ENCODE data around the gene ZNF664. TPM values are rescaled to one million over a fixed set of nuclear protein-coding genes. Genes with fewer than 3 reads are reported as not detected.

ZNF664 gene
- total RNA-seq, 1 experiment from 2014 or later: 102 TPM

DNA sequence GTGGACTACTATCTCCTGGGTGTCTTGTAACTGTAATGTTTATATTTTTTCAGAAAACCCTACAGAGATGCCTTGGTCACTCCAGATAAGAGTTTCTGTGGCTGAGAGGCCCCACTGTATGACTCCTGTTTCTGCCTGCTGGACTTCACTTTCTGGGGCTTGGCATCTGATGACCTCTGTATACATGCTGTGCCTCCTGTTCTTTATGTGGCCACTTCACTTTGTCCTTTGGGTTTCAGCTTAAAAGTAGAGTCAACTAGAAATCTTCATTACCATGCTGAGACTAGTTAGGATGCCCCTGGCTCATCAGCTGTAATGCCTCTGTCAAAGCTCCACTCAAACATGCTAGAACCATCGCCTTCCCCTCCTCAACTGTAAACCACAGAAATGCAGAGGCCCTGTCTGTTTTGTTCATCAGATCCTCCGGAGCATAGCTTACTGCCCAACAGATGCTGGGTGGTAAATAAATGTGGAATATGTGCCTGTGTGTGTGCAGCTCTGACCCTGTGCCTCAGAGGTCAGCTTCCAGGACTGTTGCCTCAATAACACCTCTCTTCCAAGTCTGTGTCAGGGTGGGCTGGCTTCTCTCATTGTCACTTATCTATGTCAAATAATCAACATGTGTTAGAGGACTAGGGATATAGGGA is 25.5 kb downstream of the ZNF664 start:
- Histone ChIP-seq H3K27me3 (no peaks in the 10 kb centered on the region), H3K4me1 (peaks cover 14% of the 10 kb centered on the region; the same call in 1 of the 2 replicates), H3K4me3 (no peak overlapping the region), H3K9me3 (replicated peaks) (no peaks in the 10 kb centered on the region), H3K36me3 (peaks cover 32% of the 10 kb centered on the region), H3K27ac (no peak overlapping the region)
- peak in 1 of 2 experiments; percentile 22 for DNase-seq

DNA sequence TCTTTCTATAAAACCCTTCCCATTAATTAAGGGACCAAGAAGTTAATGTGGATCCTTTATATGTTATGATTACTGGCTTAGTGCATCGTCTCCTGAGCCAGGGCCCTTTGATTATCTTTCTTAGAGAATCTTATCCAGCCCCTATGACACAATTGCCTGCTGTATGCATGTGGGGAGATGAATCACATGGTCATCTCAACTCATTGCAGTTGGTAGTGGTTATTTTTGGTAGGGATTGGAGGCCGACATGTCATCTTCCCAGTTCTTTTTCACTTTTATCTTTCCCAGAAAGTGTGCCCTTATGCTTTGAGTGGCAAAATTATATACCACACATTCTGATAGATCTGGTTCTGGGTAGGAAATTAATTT is 26.0 kb downstream of the ZNF664 start:
- Histone ChIP-seq H3K4me1 (peaks cover 19% of the 10 kb centered on the region; the same call in 1 of the 2 replicates), H3K36me3 (peaks cover 31% of the 10 kb centered on the region), H3K27me3 (no peaks in the 10 kb centered on the region), H3K4me3 (no peak overlapping the region), H3K27ac (no peak overlapping the region), H3K9me3 (replicated peaks) (no peaks in the 10 kb centered on the region)
- DNase-seq: no peak

DNA sequence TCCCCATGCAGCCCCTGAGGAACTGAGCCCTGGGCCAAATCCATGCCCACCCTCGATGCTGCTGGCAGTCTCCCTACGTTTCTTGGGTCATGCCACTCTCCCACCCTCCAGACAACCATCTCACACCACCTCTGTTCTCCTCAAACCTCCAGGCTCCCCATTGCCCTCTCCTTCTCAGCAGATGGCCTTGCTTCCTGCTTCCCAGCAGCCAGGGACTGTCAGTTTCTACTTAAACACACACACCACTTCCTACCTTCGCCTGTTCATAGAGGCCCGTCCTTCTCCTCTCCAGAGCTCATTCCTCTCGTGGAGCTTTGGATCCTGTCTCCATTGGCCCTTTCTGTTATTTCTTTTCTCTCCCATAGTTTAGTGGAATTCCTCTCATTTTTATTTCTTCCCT is 27.1 kb downstream of the ZNF664 start:
- Histone ChIP-seq H3K4me3 (no peak overlapping the region), H3K36me3 (peaks cover 23% of the 10 kb centered on the region), H3K4me1 (peaks cover 27% of the 10 kb centered on the region; the same call in 1 of the 2 replicates), H3K27ac (no peak overlapping the region), H3K9me3 (replicated peaks) (no peaks in the 10 kb centered on the region), H3K27me3 (no peaks in the 10 kb centered on the region)
- DNase-seq: no peak

DNA sequence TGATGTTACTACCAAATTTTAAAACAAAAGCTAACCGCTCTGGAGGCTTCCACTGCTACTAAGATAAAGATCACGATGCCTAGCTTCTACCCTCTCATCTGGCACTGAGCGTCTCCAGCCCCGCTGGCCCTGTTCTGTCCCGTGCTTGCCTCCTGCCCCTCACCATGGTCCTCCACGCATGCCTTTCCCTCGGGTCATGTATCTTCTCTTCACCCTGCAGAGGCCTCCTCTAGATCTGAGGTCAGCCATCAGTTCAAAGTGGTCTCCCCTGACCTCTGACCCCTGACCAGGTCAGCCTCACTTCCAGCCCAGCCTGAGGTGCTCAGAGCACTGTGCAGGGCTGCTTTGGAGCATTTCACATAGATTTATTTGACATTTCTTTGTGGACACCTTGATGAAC is 28.3 kb downstream of the ZNF664 start:
- Histone ChIP-seq H3K36me3 (peaks cover 23% of the 10 kb centered on the region), H3K9me3 (replicated peaks) (no peaks in the 10 kb centered on the region), H3K4me1 (peaks cover 37% of the 10 kb centered on the region), H3K4me3 (no peak overlapping the region), H3K27me3 (no peaks in the 10 kb centered on the region), H3K27ac (no peak overlapping the region)
- no peak for DNase-seq

DNA sequence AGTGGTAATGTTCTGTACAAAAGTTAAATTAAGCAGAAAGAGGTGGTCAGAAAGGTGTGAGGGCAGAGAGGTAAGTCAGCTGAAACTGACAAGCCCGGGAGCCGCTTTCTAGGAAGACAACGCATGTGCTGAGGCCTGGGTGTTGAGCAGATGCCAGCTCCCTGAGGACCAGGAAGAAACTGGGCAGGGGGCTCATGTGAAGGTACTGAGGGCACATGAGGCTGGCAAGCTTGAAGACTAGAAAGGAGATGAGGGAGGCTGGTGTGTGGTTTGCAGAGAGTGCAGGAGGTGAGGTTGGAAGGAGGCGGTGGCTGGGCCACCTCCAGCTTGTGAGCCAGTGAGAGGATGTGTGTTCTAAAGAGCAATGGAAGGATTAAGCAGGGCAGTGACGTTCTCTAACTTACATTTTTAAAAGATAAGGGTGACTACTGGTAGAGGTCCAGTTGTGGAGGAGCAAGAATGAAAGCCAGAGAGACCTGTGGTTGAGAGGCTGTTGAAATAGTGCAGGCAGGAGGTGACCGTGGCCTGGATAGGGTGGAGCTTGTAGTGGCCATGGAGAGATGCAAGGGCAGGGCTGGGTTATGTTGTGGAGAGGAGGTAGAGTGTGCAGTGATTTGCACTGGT is 29.1 kb downstream of the ZNF664 start:
- Histone ChIP-seq H3K4me1 (peaks cover 41% of the 10 kb centered on the region), H3K4me3 (no peak overlapping the region), H3K9me3 (replicated peaks) (no peaks in the 10 kb centered on the region), H3K36me3 (peaks cover 22% of the 10 kb centered on the region), H3K27me3 (no peaks in the 10 kb centered on the region), H3K27ac (no peak overlapping the region)
- DNase-seq: no peak

DNA sequence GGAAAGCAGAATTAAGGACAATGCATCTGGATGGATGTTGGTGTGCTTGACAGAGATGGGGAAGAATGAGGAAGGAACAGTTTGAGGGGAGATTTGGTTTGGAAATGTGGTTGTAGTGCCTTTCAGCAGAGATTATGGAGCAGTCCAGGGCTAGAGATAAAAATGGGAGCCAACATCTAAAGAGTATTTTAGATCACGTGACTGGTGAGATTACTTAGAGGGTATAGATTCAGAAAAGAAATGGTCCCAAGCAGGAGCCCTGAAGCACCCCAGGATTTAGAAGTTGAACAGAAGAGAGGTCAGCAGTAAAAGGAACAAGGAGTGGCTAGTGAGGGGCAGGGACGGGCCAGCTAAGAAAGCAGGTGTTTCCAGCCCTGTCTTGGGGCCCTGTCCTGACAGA is 29.6 kb downstream of the ZNF664 start:
- Histone ChIP-seq H3K4me3 (no peak overlapping the region), H3K27ac (no peak overlapping the region), H3K27me3 (no peaks in the 10 kb centered on the region), H3K36me3 (peaks cover 17% of the 10 kb centered on the region), H3K4me1 (peaks cover 40% of the 10 kb centered on the region), H3K9me3 (replicated peaks) (no peaks in the 10 kb centered on the region)
- DNase-seq: no peak

DNA sequence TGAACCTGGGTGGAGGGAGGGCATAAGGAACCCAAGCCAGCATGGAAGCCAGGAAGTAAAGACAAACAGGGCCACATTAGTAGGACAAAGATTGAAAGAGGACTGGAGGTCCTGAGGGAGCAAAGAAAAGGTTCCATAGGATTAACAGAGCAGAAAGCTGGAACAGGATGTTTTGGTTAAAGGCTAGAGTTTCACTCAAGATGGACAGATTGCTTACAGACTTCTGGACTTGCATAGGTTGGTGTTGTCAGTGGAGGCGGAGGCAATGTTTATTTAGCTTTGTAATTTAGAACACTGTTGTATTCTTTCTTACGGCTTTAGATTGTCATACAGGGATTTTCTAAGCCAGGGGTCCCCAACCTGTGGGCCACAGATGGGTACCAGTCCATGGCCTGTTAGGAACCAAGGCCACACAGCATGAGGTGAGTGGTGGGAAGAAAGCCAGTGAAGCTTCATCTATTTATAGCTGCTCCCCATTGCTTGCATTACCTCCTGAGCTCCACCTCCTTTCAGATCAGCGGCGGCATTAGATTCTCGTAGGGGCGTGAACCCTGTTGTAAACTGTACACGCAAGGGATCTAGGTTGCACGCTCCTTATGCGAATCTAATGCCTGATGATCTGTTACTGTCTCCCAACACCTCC is 31.3 kb downstream of the ZNF664 start:
- Histone ChIP-seq H3K4me3 (no peak overlapping the region), H3K36me3 (peaks cover 17% of the 10 kb centered on the region), H3K27ac (peak overlapping the region; percentile 63), H3K4me1 (peaks cover 52% of the 10 kb centered on the region), H3K27me3 (no peaks in the 10 kb centered on the region), H3K9me3 (replicated peaks) (no peaks in the 10 kb centered on the region)
- peak; percentile 82 to 87 for DNase-seq

DNA sequence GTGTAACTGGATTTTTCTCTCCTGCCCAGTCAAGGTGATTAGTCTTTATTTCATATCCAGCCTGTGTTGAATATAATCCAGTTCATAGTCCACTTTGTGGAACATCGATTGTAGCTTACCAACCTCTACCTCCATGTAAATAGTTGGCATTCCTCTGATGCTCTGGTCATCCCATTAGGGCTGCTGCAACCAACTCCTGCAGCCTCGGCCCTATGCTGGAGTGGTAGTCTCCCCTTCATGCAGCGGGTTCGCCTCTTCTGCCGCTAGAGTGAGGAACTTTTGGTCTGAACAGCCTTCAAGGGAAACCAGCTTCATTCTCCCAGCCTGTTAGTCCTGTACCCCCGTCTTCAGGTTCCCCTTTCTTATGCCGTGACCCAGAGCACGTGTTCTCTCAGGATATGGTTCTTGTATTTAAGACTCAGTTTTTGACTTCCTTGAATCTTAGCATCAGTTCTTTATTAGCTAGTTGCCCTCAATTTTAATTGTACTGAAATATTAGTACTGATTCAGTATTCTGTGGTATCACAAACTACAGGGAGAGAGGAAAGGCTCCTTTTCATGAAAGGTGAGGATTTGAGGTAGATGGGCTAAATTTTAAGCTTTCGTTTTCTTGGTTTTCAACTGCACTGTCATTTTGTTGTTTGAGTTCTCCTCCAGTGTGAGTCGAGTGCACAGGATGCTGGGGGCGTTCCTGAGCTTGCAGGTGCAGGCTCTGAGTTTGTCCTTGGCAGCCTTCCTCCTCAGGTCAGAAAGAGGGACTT is 33.2 kb downstream of the ZNF664 start:
- no peak for DNase-seq
- Histone ChIP-seq H3K4me3 (no peak overlapping the region), H3K36me3 (peaks cover 17% of the 10 kb centered on the region), H3K27ac (peak overlapping the region; percentile 91), H3K27me3 (no peaks in the 10 kb centered on the region), H3K4me1 (peaks cover 52% of the 10 kb centered on the region), H3K9me3 (replicated peaks) (no peaks in the 10 kb centered on the region)

DNA sequence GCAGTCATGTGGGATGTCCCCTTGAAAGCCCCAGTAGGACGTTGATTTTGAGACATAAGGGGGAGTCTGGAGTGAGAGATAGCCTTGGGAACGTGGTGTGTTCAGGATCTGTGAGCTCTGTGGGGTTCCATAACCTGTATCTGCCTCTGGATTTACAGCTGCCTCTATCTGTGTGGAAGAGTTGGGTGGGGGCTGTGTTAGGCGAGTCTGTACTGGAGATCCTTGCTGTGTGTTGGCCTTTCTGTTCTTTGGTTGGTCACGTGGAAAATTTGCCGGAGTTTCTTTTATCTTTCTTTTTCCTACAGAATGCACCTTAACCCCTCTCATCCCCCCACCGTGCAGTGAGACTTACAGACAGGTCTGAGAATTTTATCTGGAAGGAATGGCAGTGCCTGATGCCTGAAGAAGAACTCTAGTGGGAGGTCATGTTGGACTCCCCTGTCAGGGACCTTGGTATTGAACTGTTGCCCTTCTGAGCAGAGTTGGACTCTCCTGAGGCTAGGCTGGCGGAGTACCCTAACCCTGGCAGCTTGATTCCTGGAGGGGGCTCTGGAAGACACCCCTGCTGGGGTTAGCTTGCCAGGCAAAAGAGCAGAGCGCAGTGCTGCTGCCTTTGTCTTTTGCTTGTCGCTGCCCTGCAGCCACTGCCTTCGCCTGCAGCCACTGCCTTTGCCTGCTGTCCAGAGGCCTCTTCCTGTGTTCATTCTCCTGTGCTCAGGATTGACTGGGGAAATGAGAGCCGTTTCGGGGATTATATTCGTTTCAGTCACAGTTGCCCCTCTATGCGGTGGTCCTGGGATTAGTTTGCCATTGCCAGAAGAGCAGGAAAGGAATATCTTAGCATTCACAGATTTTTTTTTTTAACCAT is 34.1 kb downstream of the ZNF664 start:
- H3K4me1 ChIP-seq: peaks cover 52% of the 10 kb centered on the region
- H3K27me3 ChIP-seq: no peaks in the 10 kb centered on the region
- H3K36me3 ChIP-seq: peaks cover 17% of the 10 kb centered on the region
- H3K27ac ChIP-seq: peak overlapping the region; percentile 91
- H3K4me3 ChIP-seq: peak overlapping the region; percentile 21
- DNase-seq: peak; percentile 85 to 93
- H3K9me3 ChIP-seq (replicated peaks): no peaks in the 10 kb centered on the region

DNA sequence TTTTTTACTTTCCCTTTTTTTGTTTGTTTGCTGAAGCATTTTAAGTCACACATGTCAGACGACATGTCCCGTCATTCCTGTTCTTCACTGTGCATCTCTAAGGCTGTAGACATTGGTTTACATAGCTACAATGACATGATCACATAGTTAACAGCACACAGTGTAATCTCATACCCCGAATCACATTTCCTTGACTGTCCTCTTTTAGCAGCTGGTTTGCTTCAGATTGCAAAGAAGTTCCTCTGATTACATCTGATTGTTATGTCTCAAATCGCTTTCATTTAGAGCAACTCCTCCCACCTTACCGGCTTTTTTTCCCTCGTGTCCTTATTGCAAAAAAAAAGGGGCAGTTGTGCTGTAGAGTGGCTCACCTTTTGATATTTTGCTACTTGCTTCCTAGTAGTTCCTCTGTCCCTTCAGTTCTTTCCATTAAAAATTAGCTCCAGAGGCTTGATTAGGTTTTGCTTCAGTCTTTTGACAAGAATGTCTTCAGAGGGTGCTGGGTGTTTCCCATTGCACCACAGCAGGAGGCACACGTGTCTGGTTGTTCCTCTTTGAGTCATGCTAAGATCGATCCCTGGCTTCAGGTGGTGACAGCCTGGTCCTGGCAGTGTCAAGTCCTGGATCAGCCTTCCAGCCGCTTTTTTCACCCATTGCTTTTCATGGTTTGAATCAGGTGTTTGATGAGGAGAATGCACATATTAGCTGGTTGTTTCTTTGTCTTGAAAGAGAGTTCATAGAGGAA is 35.0 kb downstream of the ZNF664 start:
- no peaks in the 10 kb centered on the region for H3K27me3 ChIP-seq
- H3K27ac ChIP-seq: peak overlapping the region; percentile 91
- peaks cover 52% of the 10 kb centered on the region for H3K4me1 ChIP-seq
- peak overlapping the region; percentile 21 for H3K4me3 ChIP-seq
- H3K9me3 ChIP-seq (replicated peaks): no peaks in the 10 kb centered on the region
- DNase-seq: peak in 1 of 2 experiments; percentile 74
- peaks cover 26% of the 10 kb centered on the region for H3K36me3 ChIP-seq

DNA sequence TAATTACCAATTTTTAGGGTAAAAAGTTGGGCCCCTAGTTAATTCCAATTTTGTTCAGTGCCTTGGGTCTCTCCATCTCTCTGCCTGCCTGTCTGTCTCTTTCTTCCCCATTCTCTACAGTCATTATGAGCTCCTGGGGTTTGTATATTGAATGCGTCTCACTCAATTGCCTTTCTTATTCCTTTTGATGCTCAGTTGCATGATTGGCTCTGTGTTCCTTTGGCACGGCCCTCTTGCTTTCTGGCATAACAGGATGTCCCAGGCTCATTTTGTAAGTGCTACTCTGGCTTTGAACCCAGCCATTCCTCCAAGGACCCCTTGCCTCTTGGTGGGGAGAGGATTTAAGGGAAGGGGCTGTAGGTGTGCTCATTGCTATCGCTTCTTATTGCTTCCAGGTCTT is 35.6 kb downstream of the ZNF664 start:
- Histone ChIP-seq H3K36me3 (peaks cover 31% of the 10 kb centered on the region), H3K27ac (peak overlapping the region; percentile 91), H3K4me1 (peaks cover 50% of the 10 kb centered on the region), H3K27me3 (no peaks in the 10 kb centered on the region), H3K4me3 (peak overlapping the region; percentile 21), H3K9me3 (replicated peaks) (no peaks in the 10 kb centered on the region)
- DNase-seq: no peak

DNA sequence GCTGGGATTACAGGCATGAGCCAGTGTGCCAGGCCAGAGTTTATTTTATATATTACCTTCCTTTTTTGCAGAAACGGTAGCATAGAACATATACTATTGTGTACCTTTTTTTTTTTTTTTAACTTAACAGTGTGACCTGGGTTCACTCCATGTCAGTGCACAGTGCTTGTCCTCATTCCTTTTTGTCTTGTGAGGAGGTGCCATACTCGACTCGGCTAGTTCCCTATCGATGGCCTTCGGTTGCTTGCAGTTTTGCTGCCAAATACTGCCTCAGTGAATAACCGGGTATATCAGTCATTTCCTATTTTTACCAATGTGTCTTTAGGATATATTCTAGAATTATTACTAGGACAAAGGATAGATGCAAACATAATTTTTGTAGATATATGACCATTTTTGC is 36.8 kb downstream of the ZNF664 start:
- DNase-seq: no peak
- Histone ChIP-seq H3K27me3 (no peaks in the 10 kb centered on the region), H3K36me3 (peaks cover 34% of the 10 kb centered on the region), H3K4me3 (no peak overlapping the region), H3K9me3 (replicated peaks) (no peaks in the 10 kb centered on the region), H3K27ac (no peak overlapping the region), H3K4me1 (peaks cover 41% of the 10 kb centered on the region)

DNA sequence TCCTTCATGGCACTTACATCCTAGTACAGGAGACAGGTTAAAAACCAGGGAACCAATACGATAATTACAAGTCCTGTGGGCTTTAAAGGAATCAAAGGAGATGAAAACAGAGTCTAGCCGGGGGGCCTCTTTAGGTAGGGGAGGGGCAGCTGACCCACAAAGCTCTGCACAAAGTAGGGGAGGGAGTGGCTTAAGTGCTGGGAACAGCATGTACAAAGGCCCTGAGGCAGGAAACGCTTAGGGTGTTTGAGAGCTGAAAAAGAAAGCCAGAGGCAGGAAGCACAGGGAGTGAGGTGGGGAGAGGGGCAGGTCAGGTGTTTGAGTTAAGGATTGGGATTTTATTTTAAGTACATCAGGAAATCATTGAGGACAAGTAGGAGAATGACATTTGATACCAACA is 37.7 kb downstream of the ZNF664 start:
- no peaks in the 10 kb centered on the region for H3K27me3 ChIP-seq
- H3K27ac ChIP-seq: no peak overlapping the region
- peaks cover 32% of the 10 kb centered on the region for H3K4me1 ChIP-seq
- H3K36me3 ChIP-seq: peaks cover 42% of the 10 kb centered on the region
- DNase-seq: no peak
- H3K9me3 ChIP-seq (replicated peaks): no peaks in the 10 kb centered on the region
- H3K4me3 ChIP-seq: no peak overlapping the region
